Natural killer cell (primary cell): ENCODE measurements around the gene PRSS50. TPM values are rescaled to one million over a fixed set of nuclear protein-coding genes. Genes with fewer than 3 reads are reported as not detected.

Experiments used
- ATAC-seq, 3 donors: fragments of 150-1000 bp in 2 of 3; fragments of 200-7000 bp in 1 of 3; cut with Tn5 transposase; 1 replicate in 1 of 3; 2 replicates in 2 of 3; pipeline ENCODE4 v1.10.0; 2021; ENCODE audit warnings: mild to moderate bottlenecking in 2 of 3, moderate library complexity in 2 of 3
- DNase-seq, 2 donors: peaks; one replicate each; pipeline versions ENCODE4 v3.0.0 to v3.0.0-alpha.2; 2013 to 2021; ENCODE audit warnings: mixed read lengths in 1 of 2
- H3K27ac ChIP-seq: one replicate; pipeline ENCODE4 v1.5.1; 2013; ENCODE audit warnings: mild to moderate bottlenecking, low read length
- H3K27me3 ChIP-seq: one replicate; pipeline ENCODE4 v1.6.1; 2013; ENCODE audit warnings: low read length; ENCODE audit not compliant: control insufficient read depth, insufficient read depth
- H3K36me3 ChIP-seq: one replicate; pipeline ENCODE4 v1.6.1; 2013; ENCODE audit warnings: low read length; ENCODE audit not compliant: control insufficient read depth, insufficient read depth
- H3K4me1 ChIP-seq: one replicate; pipeline ENCODE4 v1.6.1; 2013; ENCODE audit warnings: low read length; ENCODE audit not compliant: control insufficient read depth, insufficient read depth
- H3K4me3 ChIP-seq: one replicate; pipeline ENCODE4 v1.5.1; 2013; ENCODE audit warnings: low read length
- H3K9me3 ChIP-seq: one replicate; pipeline ENCODE4 v1.6.1; 2013; ENCODE audit warnings: low read length; ENCODE audit not compliant: control insufficient read depth, insufficient read depth
- H3K27ac Mint-ChIP-seq, 2 donors: one replicate each; pipeline ENCODE4 v1.8.0; 2022; ENCODE audit warnings: mild to moderate bottlenecking in 2 of 2, mixed read lengths in 2 of 2, moderate library complexity in 1 of 2
- H3K27me3 Mint-ChIP-seq, 2 donors: one replicate each; pipeline ENCODE4 v1.8.0; 2022; ENCODE audit warnings: low read depth in 2 of 2, mixed read lengths in 2 of 2
- H3K36me3 Mint-ChIP-seq: one replicate; pipeline ENCODE4 v1.8.0; 2022; ENCODE audit warnings: mixed read lengths
- H3K4me1 Mint-ChIP-seq, 2 donors: one replicate each; pipeline ENCODE4 v1.8.0; 2022; ENCODE audit warnings: mixed read lengths in 2 of 2
- H3K4me3 Mint-ChIP-seq: one replicate; pipeline ENCODE4 v1.8.0; 2022; ENCODE audit warnings: mild to moderate bottlenecking, moderate library complexity, mixed read lengths
- H3K9me3 Mint-ChIP-seq, 2 donors: one replicate each; pipeline ENCODE4 v1.8.0; 2022; ENCODE audit warnings: mixed read lengths in 2 of 2
- CTCF ChIP-seq: fragments of 200-600 bp; IDR thresholded peaks from one replicate; pipeline ENCODE4 v1.8.0; 2022; ENCODE audit warnings: antibody characterized with exemption
- WGBS: methylation state at CpG from one replicate; pipeline ENCODE4 v1.1.7; 2013; ENCODE audit warnings: missing lambda C conversion rate; ENCODE audit not compliant: insufficient coverage; 5-methylcytosine and 5-hydroxymethylcytosine counted together
- intact Hi-C: fragments of 100-400 bp; cut with micrococcal nuclease; formaldehyde crosslinking; loops from one replicate; pipeline ENCODE4 v1.14.2; 2022
- total RNA-seq, 4 donors: library from RNA; stranded (reverse); fragments of 120-200 nt in 1 of 4; gene quantifications; one replicate each; pipeline versions ENCODE4 v1.2.3 to v1.2.4, GENCODE V29; 2013 to 2022

The PRSS50 gene
- total RNA-seq, 3 donors from 2014 or later (not counting 1 experiment from before 2014, with no cell fraction given), result 0.16 TPM; not detected in 2

- Histone ChIP-seq H3K36me3 (no peaks in the 10 kb centered on the region), H3K4me1 (no peaks in the 10 kb centered on the region), H3K27ac (no peak overlapping the region), H3K4me3 (no peak overlapping the region), H3K9me3 (no peaks in the 10 kb centered on the region), H3K27me3 (peaks cover 2% of the 10 kb centered on the region)
- TF ChIP-seq CTCF, result no peak
- H3K27ac Mint-ChIP-seq, result no peak overlapping the region
- no peaks in the 10 kb centered on the region for H3K9me3 Mint-ChIP-seq
- DNase-seq, result no peak
- H3K4me1 Mint-ChIP-seq, result no peaks in the 10 kb centered on the region
- no peaks in the 10 kb centered on the region for H3K36me3 Mint-ChIP-seq
- H3K4me3 Mint-ChIP-seq, result no peak overlapping the region
- intact Hi-C loops, result no loop called here
- ATAC-seq, result no peak
- peaks cover 15 to 32% of the 10 kb centered on the region in 2 donors for H3K27me3 Mint-ChIP-seq
- 91% methylated on average over 4 of the region's 4 CpGs for WGBS
Observed at GRCh38 chr3:46729038-46729437, 11.4 kb upstream of the PRSS50 start.

GRCh38 chr3:46725621-46726314 is 8.1 kb upstream of the PRSS50 start:
- Mint-ChIP-seq H3K27ac (no peak overlapping the region), H3K4me3 (no peak overlapping the region), H3K27me3 (peaks cover 15 to 32% of the 10 kb centered on the region in 2 donors), H3K36me3 (no peaks in the 10 kb centered on the region), H3K9me3 (peaks cover 0 to 3% of the 10 kb centered on the region in 2 donors), H3K4me1 (no peaks in the 10 kb centered on the region)
- 89% methylated on average over 4 of the region's 6 CpGs for WGBS
- no peak overlapping the region for H3K4me3 ChIP-seq
- no peaks in the 10 kb centered on the region for H3K36me3 ChIP-seq
- intact Hi-C loops, result no loop called here
- no peak overlapping the region for H3K27ac ChIP-seq
- H3K9me3 ChIP-seq, result no peaks in the 10 kb centered on the region
- H3K27me3 ChIP-seq, result peaks cover 2% of the 10 kb centered on the region
- no peak for TF ChIP-seq CTCF
- DNase-seq (no peak), ATAC-seq (no peak)
- no peaks in the 10 kb centered on the region for H3K4me1 ChIP-seq

- H3K27ac ChIP-seq, result no peak overlapping the region
- ATAC-seq (no peak), DNase-seq (no peak)
- no peak for TF ChIP-seq CTCF
- H3K4me1 ChIP-seq, result no peaks in the 10 kb centered on the region
- peaks cover 0 to 3% of the 10 kb centered on the region in 2 donors for H3K9me3 Mint-ChIP-seq
- intact Hi-C loops, result no loop called here
- no peaks in the 10 kb centered on the region for H3K4me1 Mint-ChIP-seq
- H3K27ac Mint-ChIP-seq, result no peak overlapping the region
- H3K36me3 Mint-ChIP-seq, result no peaks in the 10 kb centered on the region
- no peak overlapping the region for H3K4me3 ChIP-seq
- peaks cover 2% of the 10 kb centered on the region for H3K27me3 ChIP-seq
- H3K27me3 Mint-ChIP-seq, result peaks cover 15 to 29% of the 10 kb centered on the region in 2 donors
- H3K4me3 Mint-ChIP-seq, result no peak overlapping the region
- H3K9me3 ChIP-seq, result no peaks in the 10 kb centered on the region
- WGBS, result 82% methylated on average over 3 of the region's 4 CpGs
- no peaks in the 10 kb centered on the region for H3K36me3 ChIP-seq
Observed at GRCh38 chr3:46724424-46724823, 6.8 kb upstream of the PRSS50 start.

- 95% methylated on average over 5 of the region's 5 CpGs for WGBS
- DNase-seq (no peak), ATAC-seq (no peak)
- Histone ChIP-seq H3K4me1 (no peaks in the 10 kb centered on the region), H3K36me3 (no peaks in the 10 kb centered on the region), H3K9me3 (no peaks in the 10 kb centered on the region), H3K27ac (no peak overlapping the region), H3K27me3 (peaks cover 2% of the 10 kb centered on the region), H3K4me3 (no peak overlapping the region)
- Mint-ChIP-seq H3K4me1 (peaks cover 0 to 4% of the 10 kb centered on the region in 2 donors), H3K36me3 (no peaks in the 10 kb centered on the region), H3K4me3 (no peak overlapping the region), H3K9me3 (peaks cover 0 to 3% of the 10 kb centered on the region in 2 donors), H3K27me3 (peaks cover 19 to 21% of the 10 kb centered on the region in 2 donors), H3K27ac (no peak overlapping the region)
- no peak for TF ChIP-seq CTCF
- intact Hi-C loops, result no loop called here
Observed at GRCh38 chr3:46722443-46722842, 4.8 kb upstream of the PRSS50 start.
